Activated T-helper 9 cell treated with anti-CD3 and anti-CD28 coated beads, Interleukin-2, amount 50 U/mL, for 16 hours (primary cell): ENCODE data around the gene GPC5.
"Not testable (repeated sequence)": the region's sequence is repeated elsewhere in the genome, so short reads cannot be mapped to it uniquely, and the experiment has no call there.

Experiments
- DNase-seq: peaks from one replicate; pipeline ENCODE4 v3.0.0-alpha.2; 2020; ENCODE audit warnings: low read depth

GPC5 gene

GRCh38 chr13:92657565-92657964 lies 1259.1 kb downstream of the GPC5 start:
- DNase-seq = no peak

DNA sequence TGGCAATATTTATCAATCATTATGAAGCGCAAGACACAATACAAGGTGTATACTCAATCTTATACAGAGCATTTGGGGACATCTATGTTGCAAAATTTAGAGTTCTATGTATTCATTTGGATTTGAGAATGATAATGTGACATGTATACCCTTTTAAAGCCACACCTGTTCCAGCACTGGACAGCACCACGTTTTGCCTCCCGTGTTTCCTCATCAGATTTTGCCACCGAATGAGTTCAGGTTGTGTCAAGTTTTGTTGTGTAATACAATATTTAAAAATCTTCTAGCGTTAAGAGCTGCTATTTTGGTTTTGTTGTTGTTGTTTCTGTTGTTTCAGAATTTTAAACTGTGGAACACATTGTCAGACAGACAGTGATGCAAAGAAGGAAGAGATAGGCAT lies 1259.9 kb downstream of the GPC5 start:
- no peak for DNase-seq

- no peak for DNase-seq
These were observed 1263.0 kb downstream of the GPC5 start for GRCh38 chr13:92661406-92661805.

- DNase-seq = no peak
These were observed 1269.7 kb downstream of the GPC5 start for GRCh38 chr13:92668157-92668556.

DNA sequence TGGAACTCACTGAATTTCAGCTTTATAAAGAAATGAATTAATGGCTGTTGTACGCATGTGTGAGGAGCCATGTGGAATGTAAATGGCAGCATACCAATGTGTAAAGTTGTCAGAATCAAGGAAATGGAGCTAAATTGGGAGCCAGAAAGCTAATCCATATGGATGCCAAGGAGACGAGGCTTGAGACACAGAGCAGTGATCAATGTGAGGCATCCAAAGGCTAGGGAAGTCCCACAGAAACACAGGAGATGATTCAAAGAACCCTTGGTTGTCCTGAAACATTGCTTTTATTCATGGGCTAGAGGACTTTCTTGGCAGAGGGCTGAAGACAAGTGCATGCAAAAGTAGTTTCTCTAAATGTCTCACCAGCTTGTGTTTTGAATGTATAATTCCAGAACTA lies 1271.7 kb downstream of the GPC5 start:
- no peak for DNase-seq

GRCh38 chr13:92671821-92672220 lies 1273.4 kb downstream of the GPC5 start:
- no peak for DNase-seq

- DNase-seq = no peak
These were observed 1277.8 kb downstream of the GPC5 start for GRCh38 chr13:92676246-92676645.

DNA sequence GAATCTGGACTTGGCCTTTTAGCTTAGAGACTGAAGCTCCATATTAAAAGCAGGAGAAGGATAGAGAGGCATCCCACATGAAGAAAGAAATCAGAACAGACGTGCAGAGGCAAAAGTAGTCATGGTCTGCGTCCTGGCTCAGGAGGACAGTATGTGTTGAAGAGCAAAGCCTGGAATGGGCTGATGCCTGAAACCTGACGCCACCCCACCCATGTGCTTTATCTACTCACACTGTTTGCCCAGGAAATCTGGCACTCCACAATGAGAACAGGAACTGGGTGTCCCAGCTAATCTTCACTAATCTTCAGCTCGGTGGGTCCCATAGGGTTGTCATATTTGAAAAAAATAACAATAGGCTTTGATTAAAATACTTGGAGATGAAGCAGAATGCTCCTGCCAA lies 1279.2 kb downstream of the GPC5 start:
- DNase-seq = no peak

DNA sequence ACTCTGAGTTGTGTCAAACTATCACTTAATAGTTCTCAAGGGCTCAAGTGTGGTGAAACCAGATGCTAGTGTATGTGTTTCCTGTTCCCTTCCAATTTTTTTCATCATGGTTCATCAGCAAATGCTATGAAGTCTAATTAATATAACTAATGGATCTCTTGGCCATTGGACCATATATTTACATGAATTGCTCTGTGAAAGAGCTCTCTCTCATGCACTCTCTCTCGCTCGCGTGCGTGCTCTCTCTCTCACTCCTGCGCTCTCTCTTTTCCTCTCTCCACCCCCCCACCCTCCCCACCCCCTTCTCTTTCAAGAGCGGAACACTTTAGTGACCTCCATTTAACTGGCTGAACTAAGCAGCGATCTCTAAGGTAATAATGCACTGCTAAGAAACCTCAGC lies 1281.2 kb downstream of the GPC5 start:
- no peak for DNase-seq

GRCh38 chr13:92681239-92681638 lies 1282.8 kb downstream of the GPC5 start:
- DNase-seq = no peak

GRCh38 chr13:92682832-92683517 lies 1284.6 kb downstream of the GPC5 start:
- DNase-seq = no peak

- DNase-seq = no peak
These were observed 1295.6 kb downstream of the GPC5 start for GRCh38 chr13:92694047-92694446.

DNA sequence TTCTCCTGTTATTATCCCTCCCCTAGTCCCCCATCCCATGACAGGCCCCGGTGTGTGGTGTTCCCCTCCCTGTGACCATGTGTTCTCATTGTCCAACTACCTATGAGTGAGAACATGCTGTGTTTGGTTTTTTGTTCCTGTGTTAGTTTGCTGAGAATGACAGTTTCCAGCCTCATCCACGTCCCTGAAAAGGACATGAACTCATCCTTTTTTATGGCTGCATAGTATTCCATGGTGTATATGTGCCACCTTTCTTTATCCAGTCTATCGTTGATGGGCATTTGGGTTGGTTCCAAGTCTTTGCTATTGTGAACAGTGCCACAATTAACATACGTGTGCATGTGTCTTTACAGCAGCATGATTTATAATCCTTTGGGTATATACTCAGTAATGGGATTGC lies 1297.4 kb downstream of the GPC5 start:
- not testable (repeated sequence) for DNase-seq

GRCh38 chr13:92716749-92717148 lies 1318.3 kb downstream of the GPC5 start:
- DNase-seq = no peak

- DNase-seq = no peak
These were observed 1319.4 kb downstream of the GPC5 start for GRCh38 chr13:92717857-92718256.

DNA sequence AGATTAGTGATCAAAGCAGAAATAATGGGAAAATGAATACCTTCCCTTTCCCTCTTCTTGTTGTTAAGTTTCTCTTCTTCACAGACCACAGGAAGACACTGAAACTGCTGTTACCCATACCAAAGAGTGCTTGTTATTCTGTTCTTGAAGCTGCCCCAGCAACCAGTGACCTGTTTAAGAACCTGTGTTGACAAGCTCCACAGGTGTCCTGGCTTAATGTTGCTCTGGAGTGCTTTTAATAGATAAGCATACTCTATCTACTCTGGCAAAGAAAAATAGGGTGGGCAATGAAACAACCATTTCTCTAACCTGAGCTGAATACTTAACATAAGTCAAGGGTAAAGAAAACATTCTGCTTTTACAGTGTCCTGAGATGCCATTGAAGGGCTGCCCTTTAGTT lies 1321.4 kb downstream of the GPC5 start:
- no peak for DNase-seq

GRCh38 chr13:92721620-92722019 lies 1323.2 kb downstream of the GPC5 start:
- DNase-seq = no peak

DNA sequence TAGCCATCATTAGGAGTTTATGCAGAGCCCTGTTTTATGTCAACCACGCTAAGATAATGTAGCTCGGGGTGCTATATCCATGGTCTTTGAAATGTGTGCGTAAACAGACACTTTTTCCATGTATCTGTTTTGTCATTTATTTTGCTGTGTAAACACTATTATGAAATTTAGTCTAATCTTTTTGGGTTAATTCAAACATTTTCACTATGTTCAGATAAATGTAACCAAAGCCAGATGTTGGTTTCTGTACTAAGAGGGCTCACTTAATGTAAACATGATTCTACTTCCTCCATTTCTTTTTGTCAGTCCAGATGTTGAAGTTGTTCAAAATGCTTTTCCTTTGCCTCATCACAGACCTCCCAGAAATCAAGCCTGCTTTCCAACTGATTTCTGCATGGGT lies 1328.7 kb downstream of the GPC5 start:
- no peak for DNase-seq

DNA sequence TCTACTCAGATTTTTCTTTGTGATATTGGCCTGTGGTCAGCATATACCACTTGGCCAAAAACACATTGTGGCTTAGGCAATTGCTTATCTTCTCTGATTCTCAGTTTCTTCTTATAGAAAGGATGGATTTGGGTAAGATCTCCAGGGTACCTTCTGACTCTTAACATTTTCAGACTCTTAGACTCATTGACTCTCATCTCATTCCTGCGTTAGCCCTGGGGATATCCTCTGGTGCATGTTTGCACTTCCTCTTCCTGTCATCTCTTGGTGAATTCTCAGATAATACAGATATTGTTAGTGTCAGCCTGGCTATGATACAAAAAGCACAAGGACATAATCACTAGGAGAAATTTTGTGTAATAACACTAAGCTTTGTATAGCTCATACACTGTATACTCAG lies 1335.6 kb downstream of the GPC5 start:
- no peak for DNase-seq

DNA sequence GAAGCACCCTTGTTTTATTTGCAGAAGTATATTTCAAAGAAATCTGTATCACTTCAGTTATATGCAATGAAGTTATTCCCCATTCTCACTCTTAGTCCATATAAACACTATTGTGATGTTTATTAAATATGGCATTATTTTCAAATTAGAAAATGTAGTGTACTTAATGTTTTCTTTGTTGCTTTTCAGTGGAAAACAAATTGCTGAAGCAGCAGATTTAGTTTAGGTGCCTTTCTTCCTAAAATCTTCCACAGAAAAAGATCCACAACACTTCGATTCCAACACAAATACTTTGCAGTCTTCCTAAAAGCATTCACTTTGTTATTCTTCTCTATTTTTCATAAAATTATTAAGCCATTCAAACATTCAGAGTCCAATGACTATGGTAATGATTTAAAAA lies 1336.1 kb downstream of the GPC5 start:
- DNase-seq = no peak

- no peak for DNase-seq
These were observed 1337.5 kb downstream of the GPC5 start for GRCh38 chr13:92735909-92736308.

- no peak for DNase-seq
These were observed 1340.9 kb downstream of the GPC5 start for GRCh38 chr13:92739306-92739818.

GRCh38 chr13:92743992-92744391 lies 1345.6 kb downstream of the GPC5 start:
- DNase-seq = no peak

DNA sequence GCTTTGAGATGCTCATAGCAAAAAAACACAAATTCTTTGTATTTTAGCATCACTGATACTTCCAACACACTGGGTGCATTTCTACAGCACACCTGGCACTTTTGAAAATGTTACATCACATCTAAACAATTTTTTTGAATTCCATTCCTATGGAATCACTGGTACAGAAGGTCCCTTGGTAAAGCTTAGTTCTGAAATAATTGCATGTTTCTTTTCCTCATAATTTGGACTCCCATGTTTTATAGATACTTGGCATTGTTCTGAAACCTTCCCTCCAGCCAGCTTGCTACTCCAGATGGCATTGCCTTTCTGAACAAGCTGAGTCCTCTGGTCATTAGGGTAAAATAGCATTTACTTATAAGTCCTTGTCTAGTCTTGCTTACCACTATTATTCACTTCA lies 1346.8 kb downstream of the GPC5 start:
- DNase-seq = no peak
